SJCRH30 (cell line): Measurements from ENCODE around the gene SPATA6L. TPM values are rescaled to one million over a fixed set of nuclear protein-coding genes. Genes with fewer than 3 reads are reported as not detected.

Experiments
- DNase-seq, 2 experiments: peaks; one replicate each; pipeline ENCODE4 v3.0.0-alpha.2; 2015 to 2020
- H3K27ac ChIP-seq: fragments of 250-450 bp; sonication (Bioruptor Pico); 2 replicates; pipeline ENCODE4 v1.5.1; 2020; ENCODE audit warnings: mild to moderate bottlenecking, moderate library complexity
- H3K27me3 ChIP-seq: fragments of 250-450 bp; sonication (Bioruptor Pico); 2 replicates; pipeline ENCODE4 v1.5.1; 2020; ENCODE audit warnings: mild to moderate bottlenecking, moderate library complexity
- H3K36me3 ChIP-seq: fragments of 250-450 bp; sonication (Bioruptor Pico); 2 replicates; pipeline ENCODE4 v1.5.1; 2020; ENCODE audit warnings: mild to moderate bottlenecking, moderate library complexity
- H3K4me1 ChIP-seq: fragments of 250-450 bp; sonication (Bioruptor Pico); 2 replicates; pipeline ENCODE4 v1.5.1; 2020; ENCODE audit warnings: mild to moderate bottlenecking, moderate library complexity
- H3K4me3 ChIP-seq: fragments of 250-450 bp; sonication (Bioruptor Pico); 2 replicates; pipeline ENCODE4 v1.5.1; 2020; ENCODE audit warnings: mild to moderate bottlenecking, moderate library complexity
- H3K9me3 ChIP-seq: fragments of 250-450 bp; sonication (Bioruptor Pico); replicated peaks from 2 replicates; pipeline ENCODE4 v1.5.1; 2020; ENCODE audit warnings: mild to moderate bottlenecking, moderate library complexity
- total RNA-seq: library from RNA; depleted of rRNA; stranded (reverse); fragments of >200 nt; shearing (Covaris generic); gene quantifications from 2 replicates; pipeline ENCODE4 v1.2.3, GENCODE V29; 2014

The SPATA6L gene
- total RNA-seq, 1 experiment from 2014 or later: not detected

- Histone ChIP-seq H3K4me3 (no peak overlapping the region), H3K27ac (no peak overlapping the region), H3K27me3 (no peaks in the 10 kb centered on the region), H3K36me3 (no peaks in the 10 kb centered on the region), H3K9me3 (no peaks in the 10 kb centered on the region), H3K4me1 (no peaks in the 10 kb centered on the region)
- no peak for DNase-seq
Observed at GRCh38 chr9:4592886-4593285, 73.4 kb downstream of the SPATA6L start.

DNA sequence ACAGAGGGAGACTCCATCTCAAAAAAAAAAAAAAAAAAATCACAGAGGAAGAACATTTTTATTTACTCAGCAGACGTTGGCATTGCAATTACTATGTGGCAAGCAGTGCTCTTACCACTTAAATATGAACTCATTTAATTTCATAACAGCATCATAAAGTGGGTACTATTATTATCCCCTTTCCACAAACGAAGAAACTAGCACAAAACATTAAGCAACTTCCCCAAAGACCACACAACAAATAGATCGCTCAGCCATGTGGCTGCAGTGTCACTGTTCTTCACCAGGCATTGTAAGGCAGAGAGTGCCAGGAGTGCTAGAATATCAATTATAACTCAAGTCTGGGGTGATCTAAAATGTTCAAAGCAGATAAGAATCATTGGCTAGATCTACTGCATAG, 74.0 kb downstream of the SPATA6L start:
- Histone ChIP-seq H3K27ac (no peak overlapping the region), H3K9me3 (no peaks in the 10 kb centered on the region), H3K27me3 (no peaks in the 10 kb centered on the region), H3K36me3 (no peaks in the 10 kb centered on the region), H3K4me1 (no peaks in the 10 kb centered on the region), H3K4me3 (no peak overlapping the region)
- no peak for DNase-seq

GRCh38 chr9:4591123-4591500, 75.2 kb downstream of the SPATA6L start:
- no peak for DNase-seq
- Histone ChIP-seq H3K9me3 (no peaks in the 10 kb centered on the region), H3K4me1 (no peaks in the 10 kb centered on the region), H3K27me3 (no peaks in the 10 kb centered on the region), H3K4me3 (no peak overlapping the region), H3K27ac (no peak overlapping the region), H3K36me3 (no peaks in the 10 kb centered on the region)

DNA sequence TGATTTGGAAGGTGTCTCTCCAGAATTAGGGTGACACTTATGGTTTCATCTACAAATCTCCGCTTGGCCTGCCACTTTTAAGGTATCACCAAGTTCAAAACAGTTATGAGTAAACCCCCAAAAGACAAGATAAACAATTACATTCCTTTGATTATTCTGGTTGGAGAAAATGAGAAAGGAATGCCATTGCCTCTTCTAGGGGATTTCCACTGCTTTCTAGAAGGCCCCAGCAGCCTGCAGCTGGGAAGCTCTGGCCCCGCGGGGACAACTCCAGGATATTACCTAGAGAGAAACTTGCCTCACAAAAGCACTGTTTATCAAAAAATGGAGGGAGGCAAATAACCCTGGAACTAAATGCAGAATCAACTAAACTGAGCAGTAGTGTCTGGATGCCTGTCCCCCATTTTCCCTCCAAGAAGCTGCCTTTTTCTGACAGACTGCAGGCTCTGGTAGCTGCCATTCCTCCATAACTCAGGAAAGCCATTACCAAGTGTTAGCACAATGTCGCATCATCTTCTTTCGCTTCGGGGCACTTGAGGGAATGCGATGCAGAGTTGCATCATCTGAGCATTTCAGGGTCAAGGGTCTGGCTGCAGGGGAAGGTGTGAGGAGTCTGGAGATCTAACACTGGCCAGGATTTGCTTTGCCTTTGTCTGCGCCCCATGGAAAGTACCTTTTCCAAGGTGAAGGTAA, 75.7 kb downstream of the SPATA6L start:
- no peaks in the 10 kb centered on the region for H3K27me3 ChIP-seq
- no peaks in the 10 kb centered on the region for H3K4me1 ChIP-seq
- H3K27ac ChIP-seq: no peak overlapping the region
- DNase-seq: no peak
- H3K4me3 ChIP-seq: no peak overlapping the region
- no peaks in the 10 kb centered on the region for H3K36me3 ChIP-seq
- H3K9me3 ChIP-seq: no peaks in the 10 kb centered on the region

- Histone ChIP-seq H3K9me3 (no peaks in the 10 kb centered on the region), H3K27ac (no peak overlapping the region), H3K4me1 (no peaks in the 10 kb centered on the region), H3K36me3 (no peaks in the 10 kb centered on the region), H3K27me3 (no peaks in the 10 kb centered on the region), H3K4me3 (no peak overlapping the region)
- DNase-seq: no peak
Observed at GRCh38 chr9:4588721-4589120, 77.6 kb downstream of the SPATA6L start.

- H3K27me3 ChIP-seq: no peaks in the 10 kb centered on the region
- DNase-seq: peak in 1 of 2 experiments; percentile 22
- H3K27ac ChIP-seq: no peak overlapping the region
- peaks cover 5% of the 10 kb centered on the region; the same call in 1 of the 2 replicates for H3K4me1 ChIP-seq
- H3K4me3 ChIP-seq: no peak overlapping the region
- H3K9me3 ChIP-seq: no peaks in the 10 kb centered on the region
- no peaks in the 10 kb centered on the region for H3K36me3 ChIP-seq
Observed at GRCh38 chr9:4585135-4585534, 81.1 kb downstream of the SPATA6L start.

- H3K27ac ChIP-seq: no peak overlapping the region
- H3K4me1 ChIP-seq: peaks cover 5% of the 10 kb centered on the region; the same call in 1 of the 2 replicates
- no peaks in the 10 kb centered on the region for H3K36me3 ChIP-seq
- H3K4me3 ChIP-seq: no peak overlapping the region
- no peaks in the 10 kb centered on the region for H3K27me3 ChIP-seq
- no peak for DNase-seq
- no peaks in the 10 kb centered on the region for H3K9me3 ChIP-seq
Observed at GRCh38 chr9:4584636-4585035, 81.6 kb downstream of the SPATA6L start.

DNA sequence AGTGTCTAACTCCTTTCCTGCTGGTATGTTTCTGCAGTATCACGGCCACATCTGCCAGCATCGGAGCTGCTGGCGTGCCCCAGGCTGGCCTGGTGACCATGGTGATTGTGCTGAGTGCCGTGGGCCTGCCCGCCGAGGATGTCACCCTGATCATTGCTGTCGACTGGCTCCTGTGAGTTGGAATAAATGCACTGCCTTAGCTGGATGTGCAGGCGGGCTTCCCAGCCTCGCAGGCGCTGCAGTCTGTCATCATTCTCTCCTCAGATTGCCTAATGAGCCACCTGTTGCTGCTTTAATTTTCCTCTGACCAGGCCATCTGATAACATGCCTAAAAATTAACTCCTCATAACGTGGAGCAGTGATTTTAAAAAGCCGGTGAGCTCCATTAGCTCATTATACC, 83.3 kb downstream of the SPATA6L start:
- Histone ChIP-seq H3K27me3 (no peaks in the 10 kb centered on the region), H3K4me3 (no peak overlapping the region), H3K4me1 (peaks cover 5% of the 10 kb centered on the region; the same call in 1 of the 2 replicates), H3K27ac (no peak overlapping the region), H3K36me3 (no peaks in the 10 kb centered on the region), H3K9me3 (no peaks in the 10 kb centered on the region)
- DNase-seq: peak in 1 of 2 experiments; percentile 28

- Histone ChIP-seq H3K4me3 (no peak overlapping the region), H3K36me3 (no peaks in the 10 kb centered on the region)
- DNase-seq: no peak
Observed at GRCh38 chr9:4581861-4582565, 84.3 kb downstream of the SPATA6L start.

GRCh38 chr9:4581035-4581760, 85.1 kb downstream of the SPATA6L start:
- H3K9me3 ChIP-seq: no peaks in the 10 kb centered on the region
- no peak overlapping the region for H3K27ac ChIP-seq
- DNase-seq: peak in 1 of 2 experiments; percentile 9
- peaks cover 5% of the 10 kb centered on the region; the same call in 1 of the 2 replicates for H3K4me1 ChIP-seq
- no peaks in the 10 kb centered on the region for H3K36me3 ChIP-seq
- no peaks in the 10 kb centered on the region for H3K27me3 ChIP-seq
- no peak overlapping the region for H3K4me3 ChIP-seq

More at GRCh38 chr9:4581861-4582565, 84.3 kb downstream of the SPATA6L start:
- no peaks in the 10 kb centered on the region for H3K27me3 ChIP-seq
- H3K9me3 ChIP-seq: no peaks in the 10 kb centered on the region
- no peak overlapping the region for H3K27ac ChIP-seq
- peaks cover 5% of the 10 kb centered on the region; the same call in 1 of the 2 replicates for H3K4me1 ChIP-seq

DNA sequence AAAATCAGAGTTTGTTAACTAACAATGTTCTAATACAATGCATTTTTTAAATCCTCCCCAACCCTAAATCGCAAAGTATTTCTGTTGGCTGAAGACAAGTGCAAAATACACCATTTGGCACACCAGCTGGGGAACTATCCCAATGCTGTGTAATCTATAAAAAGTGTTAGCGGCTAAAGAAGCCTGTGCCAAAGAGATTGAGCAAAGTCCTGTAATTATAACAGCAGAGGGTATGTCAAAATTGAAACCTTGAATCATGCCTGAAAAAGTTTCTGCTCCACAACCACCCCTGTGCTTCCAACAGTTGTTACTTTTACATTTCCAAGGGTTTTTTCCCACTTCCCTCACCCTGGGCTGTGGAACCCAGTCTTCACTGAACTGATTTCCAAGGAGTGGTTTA, 87.3 kb downstream of the SPATA6L start:
- H3K4me1 ChIP-seq: peaks cover 5% of the 10 kb centered on the region; the same call in 1 of the 2 replicates
- no peaks in the 10 kb centered on the region for H3K27me3 ChIP-seq
- DNase-seq: no peak
- H3K4me3 ChIP-seq: no peak overlapping the region
- H3K36me3 ChIP-seq: no peaks in the 10 kb centered on the region
- no peak overlapping the region for H3K27ac ChIP-seq
- no peaks in the 10 kb centered on the region for H3K9me3 ChIP-seq

GRCh38 chr9:4576448-4576847, 89.8 kb downstream of the SPATA6L start:
- peaks cover 5% of the 10 kb centered on the region; the same call in 1 of the 2 replicates for H3K4me1 ChIP-seq
- no peak overlapping the region for H3K4me3 ChIP-seq
- H3K36me3 ChIP-seq: no peaks in the 10 kb centered on the region
- no peak for DNase-seq
- H3K27me3 ChIP-seq: no peaks in the 10 kb centered on the region
- no peak overlapping the region for H3K27ac ChIP-seq
- no peaks in the 10 kb centered on the region for H3K9me3 ChIP-seq

DNA sequence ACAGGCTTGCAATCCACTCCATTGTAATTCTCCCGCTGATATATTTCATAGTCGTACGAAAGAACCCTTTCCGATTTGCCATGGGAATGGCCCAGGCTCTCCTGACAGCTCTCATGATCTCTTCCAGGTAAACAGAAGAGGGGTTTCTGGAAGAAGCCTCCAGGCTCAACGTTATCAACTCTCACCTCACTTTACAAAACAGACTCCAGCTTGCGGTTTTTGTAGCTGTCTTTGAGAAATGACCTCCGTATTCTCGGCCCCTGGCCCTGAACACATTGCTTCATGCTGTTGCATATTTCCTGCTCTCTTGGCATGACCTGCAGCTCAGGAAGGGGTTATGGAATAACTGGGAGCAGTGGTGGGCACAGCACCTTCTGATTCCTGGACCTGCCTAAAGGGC, 90.3 kb downstream of the SPATA6L start:
- Histone ChIP-seq H3K9me3 (no peaks in the 10 kb centered on the region), H3K27ac (no peak overlapping the region), H3K27me3 (no peaks in the 10 kb centered on the region), H3K4me1 (peaks cover under 1% of the 10 kb centered on the region; the same call in 1 of the 2 replicates), H3K36me3 (no peaks in the 10 kb centered on the region), H3K4me3 (no peak overlapping the region)
- no peak for DNase-seq

GRCh38 chr9:4574657-4575243, 91.5 kb downstream of the SPATA6L start:
- Histone ChIP-seq H3K4me1 (no peaks in the 10 kb centered on the region), H3K27me3 (no peaks in the 10 kb centered on the region), H3K9me3 (no peaks in the 10 kb centered on the region), H3K4me3 (no peak overlapping the region), H3K36me3 (no peaks in the 10 kb centered on the region), H3K27ac (no peak overlapping the region)
- DNase-seq: no peak
